ENCODE measurements around the gene VSTM2B. TPM values are rescaled to one million over a fixed set of nuclear protein-coding genes. Genes with fewer than 3 reads are reported as not detected.

The VSTM2B gene
- total and polyA plus RNA-seq, 2 of the 4 experiments (the other 2 are of a cell fraction) = not detected

- no CpG with 5 or more reads among the region's 16 CpGs for WGBS, 2 experiments (ENCODE audit: extremely low coverage in 2 of 2, insufficient read length in 1 of 2)
- Histone ChIP-seq H3K56ac (ENCODE audit: extremely low read depth, insufficient read depth, low read length) (no peak overlapping the region), H3K27ac (ENCODE audit: insufficient read depth, low read length) (no peak overlapping the region), H2BK120ac (ENCODE audit: low read depth, low read length) (no peak overlapping the region), H2BK15ac (ENCODE audit: low read depth, low read length) (no peak overlapping the region), H3K9me3 (ENCODE audit: control insufficient read depth, insufficient read depth, low read length) (0 out of 2 replicates have a peak, but pooled peaks cover 1% of the 10 kb centered on the region), H3K9ac (ENCODE audit: low read depth, low read length) (no peak overlapping the region), H4K8ac (ENCODE audit: low read depth in 2 of 2, low read length in 2 of 2) (no peak overlapping the region), H3K14ac (replicated peaks; ENCODE audit: low read depth, low read length) (no peak overlapping the region), H3K9me1 (ENCODE audit: insufficient read depth, low read length) (no peaks in the 10 kb centered on the region), H3K4me1 (ENCODE audit: control insufficient read depth, insufficient read depth, low read length) (no peaks in the 10 kb centered on the region), H3K4me2 (ENCODE audit: low read depth, low read length) (no peak overlapping the region), H3K4ac (ENCODE audit: low read depth, low read length) (no peak overlapping the region), H2BK20ac (ENCODE audit: low read depth, low read length) (no peak overlapping the region), H3K36me3 (ENCODE audit: control insufficient read depth, insufficient read depth, low read length) (no peaks in the 10 kb centered on the region), H4K5ac (ENCODE audit: low read depth, low read length) (no peak overlapping the region), H3K18ac (ENCODE audit: low read depth, low read length) (no peak overlapping the region), H2AK9ac (replicated peaks; ENCODE audit: low read depth, low read length, poor library complexity) (no peak overlapping the region), H2BK5ac (ENCODE audit: low read depth, low read length, poor library complexity, severe bottlenecking) (no peak overlapping the region), H4K20me1 (ENCODE audit: insufficient read depth, low read length) (no peaks in the 10 kb centered on the region), H4K91ac (ENCODE audit: insufficient read depth, low read depth, low read length) (no peak overlapping the region), H3K23ac (ENCODE audit: low read depth, low read length) (no peak overlapping the region), H3K27me3 (ENCODE audit: control insufficient read depth, insufficient read depth, low read length) (no peaks in the 10 kb centered on the region), H2AK5ac (ENCODE audit: low read depth, low read length) (no peak overlapping the region), H3K79me1 (ENCODE audit: low read depth in 1 of 2, low read length in 2 of 2) (no peaks in the 10 kb centered on the region), H3K4me3 (ENCODE audit: insufficient read depth, low read depth, low read length) (no peak overlapping the region), H2AFZ (replicated peaks; ENCODE audit: low read length, poor library complexity) (no peak overlapping the region)
- ChIA-PET CTCF (no interaction called here), POLR2A (ENCODE audit: unreplicated experiment) (no interaction called here)
- dilution Hi-C loops (cut with HindIII; ENCODE audit: low sequenced_read_pairs, unreplicated experiment) = no loop called here
- no peak for DNase-seq
- no TSS peak for BruUV-seq (replicated peaks)
- no peak for ATAC-seq (ENCODE audit: low read depth)
- intact Hi-C loops (cut with micrococcal nuclease) = no loop called here
- in situ Hi-C loops (cut with MboI; ENCODE audit: low sequenced_read_pairs) = no loop called here
- TF ChIP-seq CEBPB (IDR thresholded peaks at IDR 0.05; ENCODE audit: low read depth, low read length) (no peak), POLR2A (IDR thresholded peaks at IDR 0.05; ENCODE audit: low read depth, low read length) (no peak), CHD1 (IDR thresholded peaks at IDR 0.05; ENCODE audit: low read depth, low read length) (no peak), MAFK (IDR thresholded peaks at IDR 0.05; ENCODE audit: low read depth, low read length) (no peak), BHLHE40 (IDR thresholded peaks at IDR 0.05; ENCODE audit: low read depth, low read length) (no peak), USF2 (IDR thresholded peaks at IDR 0.05; ENCODE audit: low read depth, low read length) (no peak), MXI1 (IDR thresholded peaks at IDR 0.05; ENCODE audit: borderline replicate concordance, low read depth, low read length) (no peak), MAZ (IDR thresholded peaks at IDR 0.05; ENCODE audit: borderline replicate concordance, low read depth, low read length) (no peak), FOS (IDR thresholded peaks at IDR 0.05; ENCODE audit: low read depth, low read length) (no peak), RAD21 (IDR thresholded peaks at IDR 0.05; ENCODE audit: low read length) (no peak), CTCF (conservative IDR thresholded peaks at IDR 0.05; ENCODE audit: low read depth, low read length) (no peak), NFE2L2 (IDR thresholded peaks at IDR 0.05; ENCODE audit: low read depth, low read length) (no peak), SMC3 (IDR thresholded peaks at IDR 0.05; ENCODE audit: low read depth, low read length) (no peak), RCOR1 (IDR thresholded peaks at IDR 0.05; ENCODE audit: insufficient replicate concordance, low read length) (no peak)
- TF ChIP-seq, protein P1, sequence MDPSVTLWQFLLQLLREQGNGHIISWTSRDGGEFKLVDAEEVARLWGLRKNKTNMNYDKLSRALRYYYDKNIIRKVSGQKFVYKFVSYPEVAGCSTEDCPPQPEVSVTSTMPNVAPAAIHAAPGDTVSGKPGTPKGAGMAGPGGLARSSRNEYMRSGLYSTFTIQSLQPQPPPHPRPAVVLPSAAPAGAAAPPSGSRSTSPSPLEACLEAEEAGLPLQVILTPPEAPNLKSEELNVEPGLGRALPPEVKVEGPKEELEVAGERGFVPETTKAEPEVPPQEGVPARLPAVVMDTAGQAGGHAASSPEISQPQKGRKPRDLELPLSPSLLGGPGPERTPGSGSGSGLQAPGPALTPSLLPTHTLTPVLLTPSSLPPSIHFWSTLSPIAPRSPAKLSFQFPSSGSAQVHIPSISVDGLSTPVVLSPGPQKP (IDR thresholded peaks at IDR 0.05; ENCODE audit: borderline replicate concordance, low read depth, low read length) = no peak
These were observed 36.8 kb downstream of the VSTM2B start for GRCh38 chr19:29562299-29563297.

Measured in IMR-90 (cell line).